GM21528 (cell line): ENCODE data around the gene COA3.

Source experiments
- ATAC-seq: cut with Tn5 transposase; IDR thresholded peaks from one replicate; pipeline ENCODE4 v1.9.1; 2021; ENCODE audit warnings: mild to moderate bottlenecking, moderate library complexity; ENCODE audit not compliant: unreplicated experiment, low FRiP score

COA3 gene

GRCh38 chr17:42760652-42761581 lies 37.6 kb downstream of the COA3 start, which contains the start of gene RAMP2:
Gene RAMP2, plus strand, starts transcription at chr17:42761227. Its CDS starts 35 bp downstream, at chr17:42761262.
- no peak for ATAC-seq

DNA sequence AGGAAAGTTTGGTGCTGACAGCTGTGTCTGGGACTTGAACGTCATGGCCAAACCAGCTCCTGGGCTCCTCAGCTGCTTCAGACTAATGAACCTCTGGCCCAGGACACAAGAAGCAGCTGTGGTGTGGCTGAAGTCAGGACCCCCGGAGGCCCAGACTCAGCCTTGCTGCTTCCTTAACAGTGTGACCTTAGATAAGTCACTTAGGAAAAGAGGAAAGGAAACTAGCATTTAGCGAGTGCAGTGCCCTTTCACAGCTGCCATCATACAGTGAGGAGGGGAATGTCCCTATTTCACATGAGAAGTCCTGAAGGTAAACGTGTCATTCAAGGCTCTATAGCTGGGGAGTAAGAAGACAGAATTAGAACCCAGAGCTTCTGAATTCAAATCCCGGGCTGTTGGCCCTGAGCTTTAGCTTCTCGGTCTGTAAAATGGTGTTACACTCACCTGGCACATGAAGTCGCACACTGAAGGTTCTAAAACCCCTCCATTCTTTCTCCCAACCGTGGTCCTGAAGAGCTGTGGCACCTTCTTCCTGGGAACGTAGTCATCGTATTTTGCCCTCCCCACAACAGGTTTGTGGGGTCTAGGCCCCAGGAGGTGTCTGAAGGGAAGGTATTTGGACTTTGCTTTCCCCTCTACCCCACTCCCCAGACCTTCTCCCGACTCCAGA lies 38.4 kb downstream of the COA3 start:
- ATAC-seq, result no peak

DNA sequence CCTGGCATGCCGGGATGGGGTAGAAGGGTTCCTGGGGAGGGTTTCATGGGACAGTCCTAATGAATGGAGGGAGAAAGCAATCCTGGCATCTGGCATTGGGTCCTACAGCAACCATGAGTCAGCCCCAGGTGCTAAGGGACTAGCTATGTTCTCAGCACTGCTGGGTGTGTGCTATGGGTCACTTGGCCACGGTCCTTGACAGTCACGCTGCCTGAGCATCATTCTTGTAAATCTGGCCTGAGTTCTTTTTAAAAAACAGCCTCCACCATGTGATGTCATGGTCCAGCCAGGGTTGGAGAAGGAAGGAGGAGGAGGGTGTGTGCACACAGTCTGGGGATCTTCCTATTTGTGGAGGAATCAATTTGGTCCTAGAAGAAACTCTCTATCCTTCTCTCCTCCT lies 43.7 kb downstream of the COA3 start:
- ATAC-seq, result no peak

GRCh38 chr17:42751628-42752027 lies 46.9 kb downstream of the COA3 start:
- no peak for ATAC-seq

DNA sequence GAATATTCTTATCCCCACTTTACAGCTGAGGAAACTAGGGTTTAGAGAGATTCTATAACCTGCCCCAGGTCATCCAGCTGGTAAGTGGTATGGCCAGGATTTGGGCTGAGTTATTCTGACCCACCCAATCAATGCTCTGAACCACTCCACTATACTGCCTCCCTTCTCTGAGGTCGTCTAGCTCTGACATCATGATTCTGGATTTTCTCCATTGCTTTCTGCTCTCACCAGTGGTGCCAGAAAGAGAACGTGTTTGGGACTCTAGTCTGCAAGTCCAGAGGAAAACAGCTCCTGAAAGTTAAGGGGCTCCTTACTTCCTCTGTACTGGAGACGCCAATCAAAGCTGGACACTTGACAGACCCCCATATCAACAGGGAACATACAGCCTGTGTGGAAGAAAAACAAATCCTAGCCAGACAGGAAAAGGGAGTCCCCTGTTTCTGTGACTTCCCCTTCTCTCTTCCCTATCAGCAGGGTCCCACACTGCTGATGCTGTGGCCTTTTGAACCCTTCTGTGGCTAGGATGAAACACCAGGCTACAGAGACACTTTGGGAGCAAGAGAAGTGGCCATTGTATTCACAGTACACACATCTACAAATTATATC lies 47.7 kb downstream of the COA3 start:
- ATAC-seq, result no peak

DNA sequence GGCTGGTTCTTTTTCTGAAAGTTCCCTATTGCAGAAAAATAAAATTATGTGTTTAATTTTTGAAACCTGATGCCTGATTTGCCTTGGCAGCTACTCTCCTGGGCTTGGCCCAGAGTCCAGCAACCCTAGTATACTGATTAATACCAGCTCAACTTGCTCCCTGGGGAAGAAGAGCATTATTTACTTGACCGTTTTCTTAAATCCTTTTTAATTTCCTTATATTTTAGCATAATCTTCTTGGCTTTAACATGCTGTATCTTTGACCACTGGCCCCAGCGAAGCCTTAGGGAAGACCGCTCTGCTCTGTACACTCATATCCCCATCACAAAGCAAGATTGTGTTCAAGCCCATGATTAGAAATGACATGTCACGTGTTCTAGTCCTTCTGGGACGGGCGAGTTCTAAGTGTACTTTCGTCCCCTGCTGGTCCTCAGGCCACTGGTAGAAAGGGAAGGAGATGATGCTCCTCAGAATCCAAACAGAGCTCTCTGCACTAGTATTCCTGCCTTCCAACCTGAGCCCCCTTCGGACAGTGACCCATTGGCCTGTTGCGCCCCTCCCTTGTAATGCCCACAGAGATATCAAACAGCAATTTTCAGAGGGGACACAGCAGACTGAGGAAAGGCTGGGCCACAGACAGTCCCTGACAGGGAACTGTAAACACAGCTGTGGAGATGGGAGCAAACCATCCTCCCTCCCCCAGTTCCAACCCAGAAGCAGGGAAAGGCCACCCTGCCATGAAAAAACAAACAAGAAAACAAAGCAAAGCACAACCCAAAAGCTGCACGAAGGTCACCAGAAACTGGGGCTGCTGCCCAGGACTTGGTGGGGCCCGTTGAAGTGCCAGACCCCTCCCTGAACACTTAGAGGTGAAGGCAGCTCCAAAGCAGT lies 49.4 kb downstream of the COA3 start:
- ATAC-seq, result no peak

- ATAC-seq, result no peak
Observed at GRCh38 chr17:42748202-42748907, 50.1 kb downstream of the COA3 start.
